Measurements from ENCODE around the gene PLCD3. TPM values are rescaled to one million over a fixed set of nuclear protein-coding genes. Genes with fewer than 3 reads are reported as not detected.

Gene PLCD3
- total RNA-seq, 1 donor: 62.6 TPM

GRCh38 chr17:45115871-45116270, 16.4 kb downstream of the PLCD3 start:
- no peak for DNase-seq (ENCODE audit: low read depth)
- H3K4me3 ChIP-seq (ENCODE audit: low read depth, low read length): no peak overlapping the region
- no peak for TF ChIP-seq CTCF (IDR thresholded peaks at IDR 0.05; ENCODE audit: insufficient read depth, low read depth, low read length)

- no peak overlapping the region for H3K4me3 ChIP-seq (ENCODE audit: low read depth, low read length)
- TF ChIP-seq CTCF (IDR thresholded peaks at IDR 0.05; ENCODE audit: insufficient read depth, low read depth, low read length): no peak
- DNase-seq (ENCODE audit: low read depth): no peak
These were observed 17.2 kb downstream of the PLCD3 start for GRCh38 chr17:45115015-45115625.

GRCh38 chr17:45114117-45114932, 18.0 kb downstream of the PLCD3 start:
- no peak for DNase-seq (ENCODE audit: low read depth)
- no peak overlapping the region for H3K4me3 ChIP-seq (ENCODE audit: low read depth, low read length)
- no peak for TF ChIP-seq CTCF (IDR thresholded peaks at IDR 0.05; ENCODE audit: insufficient read depth, low read depth, low read length)

GRCh38 chr17:45113424-45113754, 18.9 kb downstream of the PLCD3 start:
- no peak overlapping the region for H3K4me3 ChIP-seq (ENCODE audit: low read depth, low read length)
- TF ChIP-seq CTCF (IDR thresholded peaks at IDR 0.05; ENCODE audit: insufficient read depth, low read depth, low read length): no peak
- no peak for DNase-seq (ENCODE audit: low read depth)

- no peak for DNase-seq (ENCODE audit: low read depth)
- H3K4me3 ChIP-seq (ENCODE audit: low read depth, low read length): no peak overlapping the region
- TF ChIP-seq CTCF (IDR thresholded peaks at IDR 0.05; ENCODE audit: insufficient read depth, low read depth, low read length): no peak
These were observed 19.5 kb downstream of the PLCD3 start for GRCh38 chr17:45112559-45113423.

GRCh38 chr17:45111850-45112249, 20.5 kb downstream of the PLCD3 start:
- H3K4me3 ChIP-seq (ENCODE audit: low read depth, low read length): no peak overlapping the region
- no peak for DNase-seq (ENCODE audit: low read depth)
- TF ChIP-seq CTCF (IDR thresholded peaks at IDR 0.05; ENCODE audit: insufficient read depth, low read depth, low read length): no peak

Data from fibroblast of villous mesenchyme (primary cell).